ENCODE results near the gene TTC22. TPM values are rescaled to one million over a fixed set of nuclear protein-coding genes. Genes with fewer than 3 reads are reported as not detected.

TTC22 gene
- polyA plus RNA-seq, 3 donors = 0.04 TPM; not detected in 2

DNA sequence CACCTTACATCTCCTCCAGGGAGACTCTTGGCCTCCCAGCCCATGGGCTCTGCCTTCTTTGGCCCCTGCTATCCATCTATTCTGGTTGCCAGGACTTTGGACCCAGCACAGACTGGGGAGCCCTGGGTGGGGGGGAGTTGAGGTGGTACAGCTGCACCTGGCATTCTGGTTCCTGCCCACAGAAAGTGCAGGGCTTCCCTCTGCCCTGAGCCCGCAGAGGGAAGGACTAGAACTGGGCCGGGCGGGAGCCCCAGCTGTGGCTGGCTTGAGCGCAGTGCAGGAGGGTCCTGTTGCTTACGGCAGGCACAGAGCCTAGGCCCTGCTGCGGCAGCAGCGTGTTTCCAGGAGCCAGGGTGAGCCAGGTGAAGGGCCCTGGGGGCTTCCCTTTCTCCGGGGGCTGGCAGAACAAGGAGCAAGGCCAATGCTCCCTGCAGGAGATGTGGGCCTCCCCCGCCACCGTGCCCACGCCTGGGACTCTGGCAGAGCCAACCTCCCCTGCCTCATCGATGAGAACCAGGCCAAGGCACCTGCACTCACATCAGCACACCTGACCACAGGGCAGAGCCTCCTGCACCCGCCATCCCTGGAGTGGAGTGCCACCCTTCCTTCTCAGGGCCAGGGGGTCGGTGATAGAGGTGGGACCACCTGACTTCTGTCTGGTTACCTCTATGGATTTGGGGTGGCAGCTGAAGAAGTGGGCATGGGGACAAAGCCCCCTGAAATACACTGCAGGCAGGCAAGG, 52.9 kb downstream of the TTC22 start:
- peaks cover 1 to 12% of the 10 kb centered on the region in 2 donors for H3K36me3 ChIP-seq (replicated peaks in 1 of 2; ENCODE audit: control insufficient read depth in 1 of 2, insufficient read depth in 2 of 2, low read length in 2 of 2)
- no peak overlapping the region for H3K9ac ChIP-seq (ENCODE audit: insufficient read depth, low read length, poor library complexity, severe bottlenecking)
- no peaks in the 10 kb centered on the region for H3K27me3 ChIP-seq (ENCODE audit: control insufficient read depth in 2 of 2, insufficient read depth in 2 of 2, low read length in 2 of 2)
- H3K4me3 Mint-ChIP-seq = no peak overlapping the region
- no peak overlapping the region for H2AFZ ChIP-seq (ENCODE audit: insufficient read depth, low read depth, low read length, poor library complexity, severe bottlenecking)
- no peak overlapping the region for H3K4me2 ChIP-seq (replicated peaks; ENCODE audit: extremely low read depth, low read length, poor library complexity, severe bottlenecking)
- H4K20me1 ChIP-seq (ENCODE audit: insufficient read depth, low read length) = no peaks in the 10 kb centered on the region
- no peaks in the 10 kb centered on the region for H3K79me2 ChIP-seq (ENCODE audit: insufficient read depth, low read length)
- no peaks in the 10 kb centered on the region for H3K4me1 Mint-ChIP-seq
- H3K27ac Mint-ChIP-seq = no peak overlapping the region
- TF ChIP-seq CTCF (IDR thresholded peaks at IDR 0.05) = no peak
- H3K4me3 ChIP-seq (replicated peaks in 1 of 3; ENCODE audit: low read depth in 2 of 3, low read length in 3 of 3) = no peak overlapping the region
- 89% methylated on average over 12 of the region's 14 CpGs for WGBS (ENCODE audit: insufficient coverage)
- intact Hi-C loops (cut with micrococcal nuclease) = no loop called here
- H3K4me1 ChIP-seq (ENCODE audit: control insufficient read depth in 1 of 2, insufficient read depth in 2 of 2, low read length in 2 of 2) = no peaks in the 10 kb centered on the region
- no peak for DNase-seq
- no peaks in the 10 kb centered on the region for H3K9me3 ChIP-seq (replicated peaks in 1 of 2; ENCODE audit: control insufficient read depth in 1 of 2, insufficient read depth in 1 of 2, low read length in 2 of 2)
- peaks cover 5 to 20% of the 10 kb centered on the region in 2 donors for H3K36me3 Mint-ChIP-seq
- peaks cover 2 to 4% (median 3%) of the 10 kb centered on the region in 3 donors for H3K27me3 Mint-ChIP-seq (ENCODE audit: low read depth in 3 of 3)
- no peaks in the 10 kb centered on the region for H3K9me3 Mint-ChIP-seq
- no peak overlapping the region for H3K27ac ChIP-seq (ENCODE audit: low read depth in 1 of 2, low read length in 2 of 2)

GRCh38 chr1:54745864-54746263, 55.3 kb downstream of the TTC22 start:
- 80% methylated on average over 1 of the region's 4 CpGs for WGBS (ENCODE audit: insufficient coverage)
- no peak overlapping the region for H2AFZ ChIP-seq (ENCODE audit: insufficient read depth, low read depth, low read length, poor library complexity, severe bottlenecking)
- Mint-ChIP-seq H3K36me3 (peaks cover 22 to 44% of the 10 kb centered on the region in 2 donors), H3K4me1 (no peaks in the 10 kb centered on the region), H3K4me3 (no peak overlapping the region), H3K27ac (no peak overlapping the region), H3K9me3 (no peaks in the 10 kb centered on the region), H3K27me3 (ENCODE audit: low read depth in 3 of 3) (peaks cover 2 to 4% (median 3%) of the 10 kb centered on the region in 3 donors)
- TF ChIP-seq CTCF (IDR thresholded peaks at IDR 0.05) = no peak
- no peak overlapping the region for H3K4me2 ChIP-seq (replicated peaks; ENCODE audit: extremely low read depth, low read length, poor library complexity, severe bottlenecking)
- H3K79me2 ChIP-seq (ENCODE audit: insufficient read depth, low read length) = no peaks in the 10 kb centered on the region
- no peak overlapping the region for H3K27ac ChIP-seq (ENCODE audit: low read depth in 1 of 2, low read length in 2 of 2)
- H3K27me3 ChIP-seq (ENCODE audit: control insufficient read depth in 2 of 2, insufficient read depth in 2 of 2, low read length in 2 of 2) = no peaks in the 10 kb centered on the region
- no peaks in the 10 kb centered on the region for H3K9me3 ChIP-seq (replicated peaks in 1 of 2; ENCODE audit: control insufficient read depth in 1 of 2, insufficient read depth in 1 of 2, low read length in 2 of 2)
- no peak overlapping the region for H3K9ac ChIP-seq (ENCODE audit: insufficient read depth, low read length, poor library complexity, severe bottlenecking)
- no peaks in the 10 kb centered on the region for H3K4me1 ChIP-seq (ENCODE audit: control insufficient read depth in 1 of 2, insufficient read depth in 2 of 2, low read length in 2 of 2)
- intact Hi-C loops (cut with micrococcal nuclease) = no loop called here
- no peak for DNase-seq
- peaks cover 20 to 36% of the 10 kb centered on the region in 2 donors for H3K36me3 ChIP-seq (replicated peaks in 1 of 2; ENCODE audit: control insufficient read depth in 1 of 2, insufficient read depth in 2 of 2, low read length in 2 of 2)
- no peaks in the 10 kb centered on the region for H4K20me1 ChIP-seq (ENCODE audit: insufficient read depth, low read length)
- no peak overlapping the region for H3K4me3 ChIP-seq (replicated peaks in 1 of 3; ENCODE audit: low read depth in 2 of 3, low read length in 3 of 3)
